Body of pancreas (tissue), 4 donors: ENCODE data around the gene NCS1. TPM values are rescaled to one million over a fixed set of nuclear protein-coding genes. Genes with fewer than 3 reads are reported as not detected.

Experiments used
- ATAC-seq: fragments of 150-250 bp; one replicate; pipeline ENCODE4 v1.9.1; 2016
- DNase-seq, 4 donors: peaks; one replicate each; pipeline ENCODE4 v3.0.0-alpha.2; 2019
- H3K27ac ChIP-seq, 4 donors: fragments of 200-600 bp; sonication (generic); 1 replicate in 3 of 4; 2 replicates in 1 of 4; pipeline versions ENCODE4 v1.5.1 to v1.6.1; 2016 to 2019; ENCODE audit warnings: mild to moderate bottlenecking in 1 of 4, mixed read lengths in 1 of 4, moderate library complexity in 1 of 4
- H3K27me3 ChIP-seq, 2 donors: fragments of 200-600 bp; sonication (generic); one replicate each; pipeline ENCODE4 v1.6.0; 2016; ENCODE audit warnings: mild to moderate bottlenecking in 1 of 2
- H3K36me3 ChIP-seq, 2 donors: fragments of 200-600 bp; sonication (generic); replicated peaks in 1 of 2; 2 replicates each; pipeline ENCODE4 v1.5.1; 2016; ENCODE audit warnings: low read depth in 2 of 2; ENCODE audit not compliant: insufficient read depth in 1 of 2
- H3K4me1 ChIP-seq: fragments of 200-600 bp; sonication (generic); one replicate; pipeline ENCODE4 v1.6.0; 2016
- H3K4me3 ChIP-seq, 2 donors: fragments of 200-600 bp; sonication (generic); 1 replicate in 1 of 2; 2 replicates in 1 of 2; pipeline ENCODE4 v1.5.1; 2016 to 2019
- H3K9me3 ChIP-seq, 3 donors: fragments of 200-600 bp; sonication (generic); 1 replicate in 2 of 3; 2 replicates in 1 of 3; pipeline ENCODE4 v1.5.1; 2016
- POLR2A ChIP-seq, 3 donors: fragments of 450-650 bp; IDR thresholded peaks; one replicate each; pipeline ENCODE4 v1.6.1; 2016; ENCODE audit warnings: antibody characterized with exemption in 3 of 3, mild to moderate bottlenecking in 2 of 3
- WGBS, 2 donors: methylation state at CpG; one replicate each; pipeline ENCODE4 v1.1.5; 2017; 5-methylcytosine and 5-hydroxymethylcytosine counted together
- intact Hi-C: fragments of 100-400 bp; cut with DNase I; formaldehyde crosslinking; loops from one replicate; pipeline ENCODE4 v1.15.1; 2023
- total RNA-seq, 2 donors: library from RNA; depleted of rRNA; stranded (reverse); fragments of >200 nt; gene quantifications; one replicate each; pipeline ENCODE4 v1.1.0, GENCODE V29; 2016
- TF ChIP-seq, protein P1 (sequence below), 7 experiments: fragments of 450-650 bp in 4 of 7; fragments of 200-600 bp in 3 of 7; sonication (generic) in 3 of 7; IDR thresholded peaks; one replicate each; pipeline ENCODE4 v1.5.1; 2016 to 2019; ENCODE audit warnings: antibody characterized with exemption in 7 of 7

NCS1 gene
- total RNA-seq, 2 donors from 2014 or later: 3.9 to 4.3 TPM

DNA sequence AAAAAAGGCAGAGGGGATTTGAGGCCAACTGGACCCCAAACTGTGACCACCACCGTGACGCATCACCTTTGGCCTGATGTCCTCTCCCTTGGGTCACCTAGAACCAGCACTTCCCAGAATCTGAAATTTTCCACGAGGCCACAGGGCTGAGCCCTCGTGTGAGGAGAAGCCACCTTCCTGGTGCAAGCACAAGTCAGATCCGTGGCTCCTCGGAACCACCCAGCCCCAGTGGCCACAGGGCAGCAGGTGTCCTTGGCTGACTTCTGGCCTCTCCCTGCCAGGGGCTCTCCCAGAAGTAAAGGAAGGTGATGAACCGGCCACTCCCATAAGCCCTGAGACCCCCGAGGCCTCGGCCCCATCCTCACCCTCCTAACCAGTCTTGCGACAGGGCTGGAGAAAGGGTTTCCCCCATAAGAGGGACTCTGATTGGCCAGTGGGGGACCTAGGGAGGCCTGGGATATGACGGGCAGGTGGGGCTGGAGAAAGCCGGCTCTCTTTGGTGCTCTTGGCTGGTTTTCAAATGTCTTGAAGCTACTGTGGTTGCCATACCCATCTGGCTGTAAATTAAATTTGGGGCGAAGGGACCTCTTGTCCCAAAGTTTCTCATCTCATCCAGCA, 72.5 kb downstream of the NCS1 start:
- no peaks in the 10 kb centered on the region for H3K36me3 ChIP-seq
- H3K9me3 ChIP-seq: no peaks in the 10 kb centered on the region
- TF ChIP-seq, protein P1, sequence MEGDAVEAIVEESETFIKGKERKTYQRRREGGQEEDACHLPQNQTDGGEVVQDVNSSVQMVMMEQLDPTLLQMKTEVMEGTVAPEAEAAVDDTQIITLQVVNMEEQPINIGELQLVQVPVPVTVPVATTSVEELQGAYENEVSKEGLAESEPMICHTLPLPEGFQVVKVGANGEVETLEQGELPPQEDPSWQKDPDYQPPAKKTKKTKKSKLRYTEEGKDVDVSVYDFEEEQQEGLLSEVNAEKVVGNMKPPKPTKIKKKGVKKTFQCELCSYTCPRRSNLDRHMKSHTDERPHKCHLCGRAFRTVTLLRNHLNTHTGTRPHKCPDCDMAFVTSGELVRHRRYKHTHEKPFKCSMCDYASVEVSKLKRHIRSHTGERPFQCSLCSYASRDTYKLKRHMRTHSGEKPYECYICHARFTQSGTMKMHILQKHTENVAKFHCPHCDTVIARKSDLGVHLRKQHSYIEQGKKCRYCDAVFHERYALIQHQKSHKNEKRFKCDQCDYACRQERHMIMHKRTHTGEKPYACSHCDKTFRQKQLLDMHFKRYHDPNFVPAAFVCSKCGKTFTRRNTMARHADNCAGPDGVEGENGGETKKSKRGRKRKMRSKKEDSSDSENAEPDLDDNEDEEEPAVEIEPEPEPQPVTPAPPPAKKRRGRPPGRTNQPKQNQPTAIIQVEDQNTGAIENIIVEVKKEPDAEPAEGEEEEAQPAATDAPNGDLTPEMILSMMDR (IDR thresholded peaks at IDR 0.05): no peak
- no peak for TF ChIP-seq POLR2A (IDR thresholded peaks at IDR 0.05)
- DNase-seq (no peak), ATAC-seq (no peak)
- no peak overlapping the region for H3K4me3 ChIP-seq
- no peak overlapping the region for H3K27ac ChIP-seq
- 83 to 84% methylated on average over 9 to 13 of the region's 13 CpGs for WGBS, 2 donors
- intact Hi-C loops: loop anchor here (10.0 kb wide), 1 partner anchor 360 kb away; no protein-coding TSS in a partner anchor
- peaks cover 9% of the 10 kb centered on the region for H3K4me1 ChIP-seq
- no peaks in the 10 kb centered on the region for H3K27me3 ChIP-seq

- TF ChIP-seq, protein P1 (IDR thresholded peaks at IDR 0.05): no peak
- TF ChIP-seq POLR2A (IDR thresholded peaks at IDR 0.05): no peak
- no peak for ATAC-seq
- no peak for DNase-seq
- H3K4me3 ChIP-seq: no peak overlapping the region
- H3K9me3 ChIP-seq: no peaks in the 10 kb centered on the region
- no peak overlapping the region for H3K27ac ChIP-seq
- WGBS, 2 donors: 90 to 92% methylated on average over 10 to 11 of the region's 11 CpGs
- H3K36me3 ChIP-seq: no peaks in the 10 kb centered on the region
- H3K27me3 ChIP-seq: no peaks in the 10 kb centered on the region
- peaks cover 9% of the 10 kb centered on the region for H3K4me1 ChIP-seq
- intact Hi-C loops: loop anchor here (10.0 kb wide), 1 partner anchor 361 kb away; no protein-coding TSS in a partner anchor
Observed at GRCh38 chr9:130245474-130245873, 73.3 kb downstream of the NCS1 start.

DNA sequence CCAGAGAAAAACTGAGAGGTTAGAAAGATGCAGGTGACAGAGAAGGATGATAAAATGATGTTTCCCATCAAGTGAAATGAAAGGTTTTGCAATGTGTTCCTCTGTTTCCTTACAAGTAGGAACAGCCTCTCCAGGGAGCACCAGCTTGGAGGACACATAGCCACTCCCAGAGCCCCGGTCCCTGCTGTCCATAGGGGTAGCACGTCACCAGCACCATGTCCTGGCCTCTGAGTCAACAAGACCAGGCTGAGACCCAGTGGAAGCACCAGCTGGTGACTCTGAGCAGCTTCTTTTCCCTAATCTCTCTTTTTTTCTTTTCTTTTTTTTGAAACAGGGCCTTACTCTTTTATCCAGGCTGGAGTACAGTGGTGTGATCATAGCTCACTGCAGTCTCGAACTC, 73.9 kb downstream of the NCS1 start:
- H3K27ac ChIP-seq: no peak overlapping the region
- DNase-seq: no peak
- H3K4me3 ChIP-seq: no peak overlapping the region
- peaks cover 9% of the 10 kb centered on the region for H3K4me1 ChIP-seq
- no peaks in the 10 kb centered on the region for H3K36me3 ChIP-seq
- no peaks in the 10 kb centered on the region for H3K9me3 ChIP-seq
- no peaks in the 10 kb centered on the region for H3K27me3 ChIP-seq
- ATAC-seq: no peak
- no peak for TF ChIP-seq POLR2A (IDR thresholded peaks at IDR 0.05)
- TF ChIP-seq, protein P1 (IDR thresholded peaks at IDR 0.05): no peak
- WGBS, 2 donors: 90 to 92% methylated on average over 3 of the region's 3 CpGs
- intact Hi-C loops: loop anchor here (10.0 kb wide), 1 partner anchor 361 kb away; no protein-coding TSS in a partner anchor

- H3K4me1 ChIP-seq: no peaks in the 10 kb centered on the region
- ATAC-seq (no peak), DNase-seq (no peak)
- H3K4me3 ChIP-seq: no peak overlapping the region
- TF ChIP-seq POLR2A (IDR thresholded peaks at IDR 0.05): no peak
- TF ChIP-seq, protein P1 (IDR thresholded peaks at IDR 0.05): no peak
- H3K9me3 ChIP-seq: no peaks in the 10 kb centered on the region
- intact Hi-C loops: no loop called here
- 79 to 83% methylated on average over 19 to 23 of the region's 23 CpGs for WGBS, 2 donors
- no peaks in the 10 kb centered on the region for H3K27me3 ChIP-seq
- H3K36me3 ChIP-seq: no peaks in the 10 kb centered on the region
- H3K27ac ChIP-seq: no peak overlapping the region
Observed at GRCh38 chr9:130254747-130255630, 82.8 kb downstream of the NCS1 start.
